ENCODE results near the gene ADCY2. TPM values are rescaled to one million over a fixed set of nuclear protein-coding genes. Genes with fewer than 3 reads are reported as not detected.

ADCY2 gene
- total RNA-seq, 1 experiment from 2014 or later: 31.3 TPM

DNA sequence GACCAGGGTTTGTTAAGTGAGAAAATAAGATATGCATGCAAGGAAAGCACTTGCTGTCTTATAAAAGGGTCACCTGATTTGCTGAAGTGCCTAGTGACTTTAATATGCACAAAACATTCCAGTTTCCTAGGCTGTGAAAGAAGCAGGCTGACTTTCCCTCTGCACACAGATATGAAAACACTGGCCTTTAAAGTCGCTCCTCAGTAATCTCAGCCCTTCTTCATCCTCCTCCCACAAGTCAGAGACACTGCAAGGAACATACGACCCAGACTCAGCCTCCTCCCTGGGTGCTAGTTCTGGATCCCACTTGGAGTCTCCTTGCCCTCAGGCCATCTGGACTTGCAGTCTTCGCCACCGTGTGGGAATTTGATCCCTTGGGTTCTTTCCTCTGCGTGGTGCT, 288.9 kb downstream of the ADCY2 start:
- H3K27ac ChIP-seq (ENCODE audit: insufficient read length, low read depth, low read length): no peak overlapping the region
- H3K14ac ChIP-seq (ENCODE audit: insufficient read depth, low read length): no peak overlapping the region
- no peak overlapping the region for H3K4me2 ChIP-seq (ENCODE audit: insufficient read depth, insufficient read length, low read length)
- DNase-seq: no peak
- H4K8ac ChIP-seq (replicated peaks; ENCODE audit: insufficient read length, low read depth, low read length): no peak overlapping the region
- H3K9ac ChIP-seq (ENCODE audit: extremely low read depth, insufficient read length, low read length): no peak overlapping the region
- H4K20me1 ChIP-seq (ENCODE audit: control insufficient read depth, insufficient read depth, insufficient read length): no peaks in the 10 kb centered on the region
- no peak overlapping the region for H2BK15ac ChIP-seq (ENCODE audit: low read depth, low read length)
- no peak overlapping the region for H2BK120ac ChIP-seq (ENCODE audit: low read depth, low read length, poor library complexity, severe bottlenecking)
- H3T11ph ChIP-seq (ENCODE audit: low read length): no peak overlapping the region
- H3K18ac ChIP-seq (ENCODE audit: insufficient read length, low read depth, low read length): no peak overlapping the region
- WGBS (ENCODE audit: extremely low coverage, insufficient read length, low lambda C conversion rate): no CpG with 5 or more reads among the region's 5 CpGs
- Mint-ChIP-seq H3K4me3 (no peak overlapping the region), H3K9me3 (no peaks in the 10 kb centered on the region), H3K4me1 (peaks cover 4% of the 10 kb centered on the region in 2 experiments), H3K27me3 (ENCODE audit: low read depth) (no peaks in the 10 kb centered on the region), H3K27ac (no peak overlapping the region), H3K36me3 (ENCODE audit: insufficient read depth in 1 of 3, low read depth in 3 of 3) (peaks cover 0 to 2% (median 0%) of the 10 kb centered on the region in 3 experiments; a peak in 1 of 7 replicates)
- no peak overlapping the region for H4K91ac ChIP-seq (ENCODE audit: insufficient read length, low read depth, low read length)
- H3K4ac ChIP-seq (ENCODE audit: low read depth, low read length): no peak overlapping the region
- no peak overlapping the region for H3K23ac ChIP-seq (ENCODE audit: insufficient read length, low read depth, low read length)
- no peak overlapping the region for H2BK12ac ChIP-seq (ENCODE audit: insufficient read length, low read depth, low read length)
- no peaks in the 10 kb centered on the region for H3K4me1 ChIP-seq (ENCODE audit: insufficient read depth, low read length)
- TF ChIP-seq, protein P1, sequence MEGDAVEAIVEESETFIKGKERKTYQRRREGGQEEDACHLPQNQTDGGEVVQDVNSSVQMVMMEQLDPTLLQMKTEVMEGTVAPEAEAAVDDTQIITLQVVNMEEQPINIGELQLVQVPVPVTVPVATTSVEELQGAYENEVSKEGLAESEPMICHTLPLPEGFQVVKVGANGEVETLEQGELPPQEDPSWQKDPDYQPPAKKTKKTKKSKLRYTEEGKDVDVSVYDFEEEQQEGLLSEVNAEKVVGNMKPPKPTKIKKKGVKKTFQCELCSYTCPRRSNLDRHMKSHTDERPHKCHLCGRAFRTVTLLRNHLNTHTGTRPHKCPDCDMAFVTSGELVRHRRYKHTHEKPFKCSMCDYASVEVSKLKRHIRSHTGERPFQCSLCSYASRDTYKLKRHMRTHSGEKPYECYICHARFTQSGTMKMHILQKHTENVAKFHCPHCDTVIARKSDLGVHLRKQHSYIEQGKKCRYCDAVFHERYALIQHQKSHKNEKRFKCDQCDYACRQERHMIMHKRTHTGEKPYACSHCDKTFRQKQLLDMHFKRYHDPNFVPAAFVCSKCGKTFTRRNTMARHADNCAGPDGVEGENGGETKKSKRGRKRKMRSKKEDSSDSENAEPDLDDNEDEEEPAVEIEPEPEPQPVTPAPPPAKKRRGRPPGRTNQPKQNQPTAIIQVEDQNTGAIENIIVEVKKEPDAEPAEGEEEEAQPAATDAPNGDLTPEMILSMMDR (conservative IDR thresholded peaks at IDR 0.05): no peak
- no peaks in the 10 kb centered on the region for H3K79me2 ChIP-seq (ENCODE audit: insufficient read depth, low read length)
- H2AFZ ChIP-seq (ENCODE audit: low read length): no peak overlapping the region
- no peaks in the 10 kb centered on the region for H3K27me3 ChIP-seq (ENCODE audit: insufficient read depth, low read length)
- no peak overlapping the region for H2BK20ac ChIP-seq (ENCODE audit: low read depth, low read length, poor library complexity, severe bottlenecking)
- no peak overlapping the region for H3K56ac ChIP-seq (ENCODE audit: insufficient read length, low read depth, low read length)
- H3K79me1 ChIP-seq (ENCODE audit: insufficient read depth, low read depth, low read length, poor library complexity, severe bottlenecking): no peaks in the 10 kb centered on the region
- H2BK5ac ChIP-seq (ENCODE audit: insufficient read length, low read length): no peak overlapping the region
- no peaks in the 10 kb centered on the region for H3K9me3 ChIP-seq (ENCODE audit: control insufficient read depth, low read depth, low read length)
- no peaks in the 10 kb centered on the region for H3K23me2 ChIP-seq (ENCODE audit: insufficient read length, low read depth, low read length, poor library complexity, severe bottlenecking)
- H4K5ac ChIP-seq (ENCODE audit: insufficient read length, low read depth, low read length): no peak overlapping the region
- H2AK5ac ChIP-seq (ENCODE audit: insufficient read length, low read length): no peak overlapping the region

Measured in H9 (cell line).